HuH-7.5 (cell line): ENCODE data around the gene FLG2.

Experiments
- DNase-seq: peaks from one replicate; pipeline ENCODE4 v3.0.0; 2011; ENCODE audit warnings: low spot score

FLG2 gene

DNA sequence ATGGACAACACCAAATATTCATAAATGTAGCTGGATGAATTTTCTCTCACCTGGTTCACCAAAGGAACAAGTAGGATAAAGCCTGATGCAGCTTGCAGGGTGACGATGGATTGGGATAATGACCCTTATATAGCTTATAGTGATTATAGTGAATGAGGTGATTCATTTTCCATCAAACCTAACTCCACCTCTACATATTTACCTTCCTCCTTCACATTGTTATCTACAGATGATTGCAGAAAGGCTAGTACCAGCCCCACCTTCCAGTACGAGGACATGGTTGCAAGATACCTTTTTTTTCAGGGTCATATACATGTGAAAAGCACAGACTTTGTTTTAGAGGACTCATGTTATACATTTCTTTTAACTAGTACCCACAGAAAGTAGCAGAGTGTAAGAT lies at the start of gene FLG2:
Gene FLG2, minus strand, starts transcription at position 101 of the 400 bp plus-strand sequence. CDS start 1,122 bp downstream, outside the sequence.
- DNase-seq: no peak

DNA sequence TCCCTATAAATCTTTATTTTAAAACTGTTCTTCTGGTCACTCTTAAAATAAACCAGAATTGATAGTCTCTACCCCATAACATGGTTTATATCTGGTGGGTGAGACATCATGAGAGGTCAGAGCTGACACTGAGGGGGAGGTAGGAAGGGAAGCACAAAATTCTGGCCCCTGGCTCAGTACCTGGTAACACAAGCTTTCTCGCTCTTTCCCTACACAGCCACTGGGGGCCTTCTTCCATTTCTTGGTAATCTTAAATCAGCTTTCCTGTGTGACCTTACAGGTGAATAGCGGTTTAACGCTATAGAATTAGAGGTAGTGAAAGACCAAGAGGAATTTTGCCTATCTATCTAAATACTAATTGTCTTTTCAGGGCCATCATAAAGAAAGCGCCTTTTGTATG lies 48.9 kb upstream of the FLG2 start:
- DNase-seq: no peak

DNA sequence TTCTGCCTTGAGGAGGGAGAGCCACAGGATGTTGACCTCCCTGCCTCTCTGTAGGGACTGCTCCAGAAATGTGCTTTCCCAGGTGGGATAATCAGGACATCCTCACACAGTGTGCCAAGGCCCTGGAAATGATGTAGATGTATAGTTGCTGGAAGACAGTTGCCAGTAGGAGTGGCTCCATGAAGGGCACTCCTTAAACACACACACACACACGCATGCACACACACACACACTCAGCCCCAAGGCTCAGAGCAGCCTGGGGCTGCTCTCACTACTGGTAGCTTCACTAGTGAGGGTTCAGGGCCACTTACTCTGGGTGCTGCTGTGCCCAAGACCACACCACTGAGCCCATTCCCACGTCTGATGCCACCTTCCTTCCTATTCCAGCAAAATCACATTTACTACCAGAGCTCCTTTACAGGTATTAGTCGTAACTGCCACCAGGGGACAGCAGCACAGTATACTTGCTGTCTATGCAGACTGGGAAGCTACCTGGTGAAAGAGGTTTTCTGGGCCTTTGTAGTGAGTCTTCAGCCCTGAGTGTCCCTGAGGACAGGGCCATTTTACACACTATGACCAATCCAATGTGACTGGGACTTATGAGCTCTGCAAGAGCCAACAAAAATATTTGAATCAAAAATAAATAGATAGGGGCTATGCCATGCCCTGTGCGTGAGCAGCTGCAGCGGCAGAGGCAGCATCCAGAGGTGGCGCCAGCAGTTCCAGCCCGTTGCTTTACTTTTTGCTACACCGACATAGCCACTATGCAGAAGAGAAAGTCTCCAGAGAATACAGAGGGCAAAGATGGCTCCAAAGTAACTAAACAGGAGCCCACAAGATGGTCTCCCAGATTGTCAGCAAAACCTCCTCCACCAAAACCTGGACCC lies 39.2 kb upstream of the FLG2 start:
- DNase-seq: peak; percentile 15

DNA sequence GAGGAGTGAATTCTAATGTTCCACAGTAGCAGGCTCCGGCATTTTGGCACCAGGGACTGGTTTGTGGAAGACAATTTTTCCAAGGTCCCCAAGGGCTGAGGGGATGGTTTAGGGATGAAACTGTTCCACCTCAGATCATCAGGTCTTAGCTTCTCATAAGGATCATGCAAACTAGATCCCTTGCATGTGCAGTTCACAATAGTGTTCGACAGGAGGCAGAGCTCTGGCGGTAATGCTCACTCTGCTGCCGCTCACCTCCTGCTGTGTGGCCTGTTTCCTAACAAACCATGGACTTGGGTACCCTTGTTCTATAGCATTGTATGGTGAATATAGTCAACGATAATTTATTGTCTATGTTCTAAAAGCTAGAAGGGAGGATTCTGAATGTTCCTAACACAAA lies 37.7 kb upstream of the FLG2 start:
- no peak for DNase-seq

DNA sequence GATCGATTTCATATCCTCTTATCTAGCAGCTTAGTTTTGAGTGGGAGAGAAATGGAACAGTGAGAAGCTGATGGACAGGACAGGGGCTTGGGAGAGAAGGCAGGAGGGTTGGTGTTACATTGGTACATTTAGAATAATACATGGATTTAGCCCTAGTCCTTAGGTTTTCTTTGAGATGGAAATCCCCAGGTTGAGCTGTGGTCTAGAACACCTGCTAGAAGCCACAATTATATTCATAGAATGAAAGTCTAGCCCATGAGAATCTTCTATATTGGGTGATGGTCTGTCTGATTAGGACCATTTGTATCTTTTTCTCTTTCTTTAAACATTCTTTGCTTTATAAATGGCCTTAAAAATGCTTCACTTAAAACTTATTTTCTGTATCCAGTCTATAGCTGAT lies 34.3 kb upstream of the FLG2 start:
- no peak for DNase-seq

DNA sequence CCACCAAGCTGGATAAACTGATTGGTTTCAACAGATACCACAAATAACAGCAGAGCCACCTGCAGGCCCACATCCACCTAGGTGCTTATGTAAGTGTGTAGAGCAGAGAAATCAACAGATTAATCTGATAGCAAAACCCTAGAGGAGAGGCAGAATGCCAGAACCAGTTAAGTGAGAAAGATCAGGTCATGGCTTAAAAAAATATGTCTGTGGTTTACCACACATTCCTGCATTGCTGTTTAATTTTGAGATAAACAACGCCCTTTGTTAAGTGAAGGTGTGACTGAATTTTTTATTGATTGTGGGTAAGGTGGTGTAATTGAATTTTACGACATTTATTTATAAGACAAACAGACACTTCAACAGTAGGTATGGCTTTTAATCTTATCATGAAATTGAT lies 33.1 kb upstream of the FLG2 start:
- DNase-seq: no peak

DNA sequence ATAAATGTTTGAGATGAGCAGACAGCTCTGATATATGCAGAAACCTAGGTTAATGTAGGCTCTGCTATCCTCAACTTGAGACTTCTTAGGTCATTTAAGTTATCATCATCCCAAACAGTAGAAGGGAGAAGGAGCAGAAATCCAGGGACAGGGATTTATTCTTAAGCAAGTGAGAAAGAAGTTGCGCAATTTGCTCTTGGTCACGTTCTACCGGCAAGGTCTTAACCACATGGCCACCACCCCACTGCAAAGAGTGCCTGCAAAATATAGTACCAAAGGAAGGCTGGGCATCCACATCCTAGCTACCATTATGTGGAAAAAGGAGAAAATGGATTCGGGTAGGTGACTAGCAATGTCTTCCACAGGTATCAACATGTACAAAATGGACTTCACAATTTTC lies 29.1 kb upstream of the FLG2 start:
- no peak for DNase-seq

DNA sequence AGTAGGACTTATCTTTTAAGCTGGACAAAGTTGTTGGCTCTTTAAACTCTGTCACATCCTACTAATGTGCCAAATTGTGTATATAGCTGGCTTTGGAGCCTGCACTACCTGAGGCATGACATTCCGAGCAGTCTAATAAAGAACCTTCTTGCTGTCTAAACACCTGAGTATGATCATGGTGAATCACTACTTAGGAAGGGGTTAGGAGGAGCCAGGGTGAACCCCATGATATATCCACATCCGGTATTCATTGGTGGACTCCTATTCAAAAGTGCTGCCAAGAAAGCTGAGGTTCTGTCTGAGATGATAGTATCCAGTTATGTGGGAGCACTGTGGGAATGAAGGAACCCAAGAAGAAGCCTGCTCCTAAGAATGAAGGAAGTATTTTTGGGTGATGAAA lies 27.1 kb upstream of the FLG2 start:
- DNase-seq: no peak

DNA sequence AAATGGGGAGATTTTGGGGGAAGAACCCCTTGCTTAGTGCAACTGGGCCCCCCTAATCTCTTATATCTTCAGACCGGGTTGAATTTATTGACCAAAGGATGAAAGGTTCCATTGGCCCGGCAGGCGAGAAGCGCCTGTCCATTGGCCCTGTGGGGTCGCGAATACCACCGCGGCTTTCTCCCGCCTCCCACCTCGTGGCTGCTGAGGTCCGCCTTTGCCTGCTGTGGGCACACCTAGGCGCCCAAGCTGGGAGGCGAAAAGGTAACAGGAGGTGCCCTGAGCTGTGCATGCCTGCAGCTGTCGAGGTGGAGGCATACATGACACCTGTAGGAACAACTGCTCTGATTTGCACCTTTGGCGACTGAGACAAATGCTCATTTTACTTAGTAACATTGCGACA lies 21.1 kb upstream of the FLG2 start:
- no peak for DNase-seq

DNA sequence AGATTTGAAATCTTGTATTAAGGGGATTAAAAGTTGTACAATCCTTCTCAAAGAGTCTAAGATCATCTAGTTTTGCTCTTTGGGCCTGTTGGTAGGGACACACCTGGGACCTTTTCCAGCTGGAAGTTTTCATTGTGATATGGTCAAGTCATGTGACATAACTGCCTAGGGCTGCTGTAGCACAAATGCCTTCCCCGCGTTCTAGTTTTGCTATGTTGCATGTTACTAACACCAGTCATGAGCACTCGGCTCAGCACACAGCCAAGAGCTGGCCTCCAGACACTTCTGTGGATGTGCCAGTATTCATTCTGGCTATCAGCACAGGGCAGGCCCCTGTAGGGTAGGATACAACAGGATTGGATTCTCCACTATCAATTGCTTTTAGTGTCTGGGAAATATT lies 14.6 kb upstream of the FLG2 start:
- DNase-seq: no peak

DNA sequence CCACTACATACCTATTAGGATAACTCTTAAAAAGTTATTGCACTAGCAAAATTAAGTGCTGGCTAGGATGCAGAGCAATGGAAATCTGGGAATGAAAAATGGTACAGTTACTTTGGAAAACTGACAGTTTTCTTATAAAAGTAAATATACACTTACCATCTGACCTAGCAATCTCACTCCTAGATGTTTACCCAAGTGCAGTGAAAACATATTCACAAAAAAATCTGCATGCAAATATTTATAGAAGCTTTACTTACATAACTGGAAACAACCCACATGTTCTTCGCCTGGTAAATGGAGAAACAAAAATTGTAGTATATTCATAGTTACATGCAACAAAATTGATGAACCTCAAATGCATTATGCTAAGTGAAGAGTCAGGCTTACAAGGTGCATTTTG lies 12.9 kb upstream of the FLG2 start:
- DNase-seq: no peak

DNA sequence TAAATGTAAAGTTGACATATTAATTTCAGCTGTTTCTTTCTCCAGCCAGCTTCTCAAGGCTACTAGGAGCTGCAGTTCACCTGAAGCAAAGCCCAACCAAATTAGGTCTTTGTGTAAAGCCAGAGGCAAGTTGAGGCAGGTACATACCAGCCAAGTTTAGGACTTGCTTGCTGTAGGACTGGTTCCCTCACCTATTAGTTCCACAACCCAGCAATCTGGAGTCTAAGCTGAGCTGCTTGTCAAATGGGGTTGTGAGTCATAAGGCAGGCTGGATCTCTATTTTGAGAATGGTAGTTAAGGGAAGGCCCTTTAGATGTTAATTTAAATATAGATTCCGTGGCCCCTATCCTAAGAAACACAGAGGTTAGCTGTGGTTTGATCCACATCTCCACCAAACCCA lies 7.6 kb upstream of the FLG2 start:
- no peak for DNase-seq

DNA sequence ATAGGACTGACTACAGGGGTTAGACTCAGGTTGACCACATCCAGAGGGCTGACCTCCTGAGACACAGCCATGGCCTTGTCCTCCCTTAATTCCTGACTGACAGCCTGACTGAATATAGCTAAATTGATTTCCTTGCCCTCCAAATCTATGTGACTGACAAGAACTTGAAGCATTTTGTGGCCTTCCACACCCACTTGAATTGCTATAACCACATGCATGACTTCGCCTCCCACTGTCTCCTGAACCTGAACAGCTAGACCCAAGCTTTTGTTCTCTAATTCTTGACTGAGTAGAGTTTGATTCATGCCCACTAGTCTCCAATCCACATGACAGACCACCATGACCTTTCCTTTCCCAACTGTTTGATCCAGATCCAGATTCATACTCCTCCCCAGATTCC lies 3.1 kb downstream of the FLG2 start:
- DNase-seq: no peak

DNA sequence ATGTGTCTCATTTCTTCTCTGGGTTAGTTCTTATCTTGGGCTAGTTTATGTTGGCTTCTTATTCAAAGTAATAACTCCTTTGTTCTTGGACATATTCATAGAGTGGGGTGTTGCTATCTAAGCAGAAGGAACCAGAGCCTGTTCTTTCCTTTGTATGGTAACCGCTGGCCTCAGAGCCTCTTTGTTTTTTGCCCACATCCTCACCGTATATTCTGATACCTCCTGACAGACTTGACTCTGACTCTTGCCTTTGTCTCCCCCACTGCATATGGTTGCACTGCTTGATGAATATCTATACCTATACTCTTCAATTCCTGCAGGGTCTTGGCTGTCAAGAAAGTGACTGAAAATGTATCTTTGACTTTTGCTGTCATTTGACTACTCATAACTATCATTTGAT lies 10.2 kb downstream of the FLG2 start:
- no peak for DNase-seq

DNA sequence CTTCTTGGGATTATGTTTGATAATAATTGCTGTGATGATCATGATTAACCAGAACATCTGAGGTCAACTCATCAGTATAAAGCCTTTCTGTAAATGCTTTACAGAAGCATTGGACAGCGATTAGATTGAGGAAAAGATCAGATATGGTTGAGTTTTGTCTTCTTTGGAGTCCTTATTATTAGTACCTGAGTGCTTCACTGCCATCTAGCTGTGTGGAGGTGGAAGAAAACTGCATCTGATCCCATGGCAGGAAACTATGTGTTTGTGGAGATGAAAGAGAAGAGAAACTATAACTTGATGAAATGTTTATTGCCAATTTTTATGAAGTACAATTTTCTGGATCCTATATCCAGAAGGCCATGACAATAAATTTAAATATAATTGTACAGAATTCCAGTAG lies 11.4 kb downstream of the FLG2 start:
- no peak for DNase-seq

DNA sequence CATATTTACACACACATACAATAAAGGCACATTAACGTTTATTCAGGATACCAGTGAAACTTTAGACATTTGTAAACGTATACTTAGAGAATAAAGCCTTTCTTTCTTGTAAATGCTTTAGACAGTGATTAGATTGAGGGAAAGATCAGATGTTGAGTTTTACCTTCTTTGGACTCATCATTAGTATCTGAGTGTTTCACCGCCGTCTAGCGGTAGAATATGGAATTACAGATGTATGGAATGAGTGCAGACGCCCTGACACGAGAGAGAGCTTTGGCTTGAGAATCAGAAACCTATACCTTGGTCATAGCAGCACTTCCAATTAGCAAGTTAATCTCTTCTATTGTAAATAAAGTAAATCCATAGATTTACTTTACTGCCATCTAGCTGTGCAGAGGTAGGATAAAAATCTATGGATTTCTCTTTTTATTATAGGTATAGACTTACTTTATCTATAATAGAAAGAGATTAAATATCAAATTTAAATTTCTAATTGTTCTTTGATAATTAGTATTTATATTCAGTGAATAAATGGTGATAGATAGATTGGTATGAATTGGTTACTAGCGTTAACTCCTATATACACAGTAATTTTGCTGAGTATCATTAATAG lies 12.6 kb downstream of the FLG2 start:
- peak; percentile 13 for DNase-seq

DNA sequence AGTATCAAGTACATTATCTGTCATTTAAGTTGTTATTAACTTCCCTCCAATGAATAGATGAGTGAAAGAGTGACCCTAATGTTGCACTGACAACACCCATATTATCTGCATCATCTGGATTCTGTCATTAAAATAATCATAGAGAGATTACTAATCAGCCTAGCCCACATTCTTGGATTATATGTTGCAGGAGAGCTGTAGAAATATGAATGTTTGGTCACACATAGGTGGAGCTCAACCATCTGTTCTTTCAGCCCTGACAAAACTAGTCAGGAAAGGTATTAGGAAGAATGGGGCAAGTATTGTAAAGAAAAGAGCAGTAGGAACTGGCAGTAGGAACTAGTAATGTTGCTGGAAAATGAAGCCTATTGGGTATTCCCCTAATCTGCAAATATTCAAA lies 15.4 kb downstream of the FLG2 start:
- DNase-seq: no peak

DNA sequence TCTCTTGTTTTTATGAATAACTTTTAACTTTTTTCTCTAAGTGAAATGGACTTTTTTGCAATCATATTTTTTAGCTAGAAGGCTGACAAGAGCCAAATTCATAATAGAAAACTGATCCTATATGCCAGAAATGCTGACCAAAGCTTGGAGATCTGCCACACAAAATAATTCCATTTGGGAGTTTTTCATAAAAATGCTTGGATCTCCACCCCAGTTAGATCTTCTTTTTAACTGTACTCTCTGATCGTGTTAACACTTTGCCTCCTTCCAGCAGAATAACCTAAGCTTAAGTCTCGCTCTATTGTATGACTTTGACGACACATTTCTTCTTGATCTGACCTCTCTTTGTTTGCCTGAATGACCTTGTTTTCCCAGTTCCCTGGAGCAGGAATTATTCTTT lies 16.8 kb downstream of the FLG2 start:
- DNase-seq: no peak

DNA sequence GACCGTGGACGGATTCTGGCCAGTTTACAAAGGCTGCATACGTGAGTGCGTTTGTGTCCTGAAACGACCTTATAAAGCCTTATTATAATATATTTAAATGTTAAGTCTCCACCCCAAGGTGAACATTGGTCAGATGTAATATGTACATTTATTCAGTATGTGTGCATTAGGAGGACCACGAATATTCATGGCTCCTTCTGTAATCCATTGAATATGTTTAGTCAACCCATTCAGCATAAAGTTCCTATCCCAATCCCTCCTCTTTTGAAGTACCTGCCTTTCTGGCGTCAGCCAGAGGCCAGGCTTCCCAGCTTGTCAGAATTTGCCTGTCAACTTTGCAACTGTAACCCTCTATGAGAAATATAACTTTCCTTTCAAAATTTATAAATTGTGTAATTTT lies 24.4 kb downstream of the FLG2 start:
- DNase-seq: no peak

DNA sequence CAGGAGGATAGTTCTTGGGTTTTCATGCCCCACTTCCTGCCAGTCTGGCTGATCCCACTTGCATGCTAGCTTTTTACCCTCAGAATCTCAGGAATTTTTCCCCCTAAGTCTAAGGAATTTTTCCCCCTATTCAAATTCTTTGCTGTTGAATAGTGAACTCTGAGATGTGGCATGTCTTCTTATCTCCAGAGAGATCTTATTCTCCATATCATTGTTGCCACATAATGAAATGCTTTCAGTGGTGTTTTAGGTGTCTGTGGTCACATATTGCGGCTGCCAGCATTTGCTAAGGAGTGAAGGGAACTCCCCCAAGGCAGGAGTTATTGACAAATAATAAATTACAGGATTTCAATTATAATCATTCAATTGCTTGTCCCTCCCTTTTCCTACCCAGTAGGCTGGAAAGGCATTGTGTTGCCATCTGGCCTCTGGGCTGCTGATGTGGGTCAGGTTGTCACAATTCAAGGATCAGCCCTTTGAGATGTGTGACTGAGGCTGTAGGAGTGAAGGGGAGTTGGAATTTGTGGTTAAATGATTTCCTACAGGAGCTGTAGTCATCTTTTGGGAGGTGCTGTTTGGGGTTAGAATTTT lies 30.9 kb downstream of the FLG2 start:
- DNase-seq: no peak

DNA sequence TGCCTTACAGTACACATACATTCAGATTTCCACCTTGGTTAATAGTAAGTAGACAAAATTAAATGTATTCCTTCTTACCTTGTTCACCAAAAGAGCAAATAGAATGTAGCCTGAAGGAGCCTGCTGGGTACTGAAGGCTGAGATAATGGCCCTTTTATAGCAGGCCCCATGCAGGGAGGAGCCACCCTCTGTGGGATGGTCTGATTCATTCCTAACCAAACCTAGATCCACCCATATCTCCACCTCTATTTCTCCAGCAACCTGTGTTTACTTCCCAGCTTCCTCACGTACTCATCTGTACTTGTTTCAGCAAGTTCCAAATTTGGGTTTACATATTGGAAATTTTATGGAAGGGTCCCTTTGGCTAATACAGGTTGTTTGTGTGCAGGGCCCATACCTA lies 34.7 kb downstream of the FLG2 start, which contains the start of gene FLG:
Gene FLG, minus strand, starts transcription at position 129 of the 400 bp plus-strand sequence. CDS start 9,783 bp downstream, outside the sequence.
- DNase-seq: no peak

DNA sequence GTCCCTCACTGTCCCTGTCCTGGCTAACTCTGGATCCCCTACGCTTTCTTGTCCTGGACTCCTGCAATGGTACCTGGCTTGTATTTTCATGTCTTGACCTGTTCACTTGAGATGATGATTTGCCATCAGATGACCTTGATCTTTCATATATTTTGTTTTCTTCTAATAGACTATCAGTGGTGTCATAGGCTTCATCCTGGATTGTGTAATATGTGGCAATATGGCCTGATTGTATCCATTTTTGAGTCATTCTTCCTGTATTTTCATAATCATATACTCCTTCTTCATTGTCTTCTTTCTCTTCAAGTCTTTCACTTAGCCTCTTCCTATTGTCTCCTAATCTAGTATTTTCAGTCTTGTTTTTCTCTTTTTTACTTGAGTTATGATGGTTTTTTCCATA lies 45.8 kb downstream of the FLG2 start:
- no peak for DNase-seq

DNA sequence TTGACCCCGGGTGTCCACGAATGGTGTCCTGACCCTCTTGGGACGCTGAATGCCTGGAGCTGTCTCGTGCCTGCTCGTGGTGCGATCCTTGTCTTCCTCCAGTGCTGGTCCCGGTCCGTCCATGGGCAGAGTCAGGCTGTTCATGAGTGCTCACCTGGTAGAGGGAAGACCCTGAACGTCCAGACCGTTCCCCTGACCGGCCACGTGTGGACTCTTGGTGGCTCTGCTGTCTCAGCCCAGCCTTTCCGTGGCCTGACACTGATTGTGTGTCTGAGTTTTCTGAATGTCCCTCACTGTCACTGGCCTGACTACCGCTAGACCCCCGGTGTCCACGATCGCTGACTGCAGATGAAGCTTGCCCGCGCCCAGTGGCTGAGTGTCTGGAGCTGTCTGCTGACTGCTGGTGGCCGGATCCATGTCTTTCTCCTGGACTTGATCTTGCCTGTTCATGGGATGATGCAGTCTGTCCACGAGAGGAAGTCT lies 46.4 kb downstream of the FLG2 start:
- no peak for DNase-seq
